NB4 (cell line): Measurements from ENCODE around the gene TACC2.
A peak's percentile ranks its signal among the peaks of the same experiment; 100 is the strongest.

ENCODE experiments used
- DNase-seq: peaks from one replicate; pipeline ENCODE4 v3.0.0; 2010; ENCODE audit warnings: low read depth
- H3K4me3 ChIP-seq: one replicate; pipeline ENCODE4 v1.5.1; 2011; ENCODE audit warnings: mild to moderate bottlenecking, low read depth, low read length, moderate library complexity
- MYC ChIP-seq: IDR thresholded peaks from 2 replicates; pipeline ENCODE4 v1.6.1; 2011; ENCODE audit warnings: low read depth, low read length
- POLR2A ChIP-seq: IDR thresholded peaks from 2 replicates; pipeline ENCODE4 v1.6.1; 2011; ENCODE audit warnings: mild to moderate bottlenecking; ENCODE audit not compliant: insufficient read length; ENCODE audit errors: extremely low read depth
- TF ChIP-seq, protein P1 (sequence below): IDR thresholded peaks from one replicate; pipeline ENCODE4 v1.5.1; 2012; ENCODE audit warnings: low read depth, low read length
- TF ChIP-seq, protein P2 (sequence below): IDR thresholded peaks from 2 replicates; pipeline ENCODE4 v1.6.1; 2011; ENCODE audit warnings: low read depth, low read length

Gene TACC2

DNA sequence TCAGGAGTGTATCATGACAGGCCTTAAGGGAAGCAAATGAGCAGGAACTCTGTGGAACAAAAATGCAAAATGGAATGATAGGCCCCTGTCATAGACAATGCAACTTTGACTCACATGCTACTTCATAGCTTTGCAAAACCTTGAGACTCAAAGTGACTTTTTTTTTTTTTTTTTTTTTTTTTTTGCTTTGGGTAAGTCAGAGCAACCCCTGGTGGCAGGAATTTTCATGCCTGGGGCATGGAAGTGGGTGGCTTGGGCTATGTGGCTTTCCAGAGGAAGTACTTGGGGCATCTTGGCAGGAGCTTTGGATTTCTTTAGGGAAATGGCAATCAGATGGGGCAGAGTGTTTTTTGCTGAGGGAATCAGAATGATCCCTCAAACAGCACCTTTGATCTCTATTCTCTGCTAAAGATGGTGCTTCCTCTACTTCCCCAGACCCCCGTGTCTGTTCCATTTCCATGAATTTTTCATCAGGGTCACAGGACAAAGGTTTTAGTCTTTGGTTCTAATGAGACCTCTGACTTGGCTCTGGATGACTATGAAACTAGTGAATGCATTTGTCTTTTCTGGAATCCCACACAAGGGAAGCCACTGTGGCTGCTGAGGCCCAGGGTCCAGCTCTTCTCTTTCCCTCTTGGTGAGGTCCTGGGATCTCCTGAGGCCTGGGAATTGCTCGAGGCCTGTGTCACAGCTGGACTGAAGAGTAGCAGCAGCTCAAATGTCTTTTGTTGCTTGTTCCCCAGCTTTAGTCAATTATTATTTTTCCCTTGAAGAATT lies 62.8 kb downstream of the TACC2 start:
- no peak overlapping the region for H3K4me3 ChIP-seq
- TF ChIP-seq, protein P1, sequence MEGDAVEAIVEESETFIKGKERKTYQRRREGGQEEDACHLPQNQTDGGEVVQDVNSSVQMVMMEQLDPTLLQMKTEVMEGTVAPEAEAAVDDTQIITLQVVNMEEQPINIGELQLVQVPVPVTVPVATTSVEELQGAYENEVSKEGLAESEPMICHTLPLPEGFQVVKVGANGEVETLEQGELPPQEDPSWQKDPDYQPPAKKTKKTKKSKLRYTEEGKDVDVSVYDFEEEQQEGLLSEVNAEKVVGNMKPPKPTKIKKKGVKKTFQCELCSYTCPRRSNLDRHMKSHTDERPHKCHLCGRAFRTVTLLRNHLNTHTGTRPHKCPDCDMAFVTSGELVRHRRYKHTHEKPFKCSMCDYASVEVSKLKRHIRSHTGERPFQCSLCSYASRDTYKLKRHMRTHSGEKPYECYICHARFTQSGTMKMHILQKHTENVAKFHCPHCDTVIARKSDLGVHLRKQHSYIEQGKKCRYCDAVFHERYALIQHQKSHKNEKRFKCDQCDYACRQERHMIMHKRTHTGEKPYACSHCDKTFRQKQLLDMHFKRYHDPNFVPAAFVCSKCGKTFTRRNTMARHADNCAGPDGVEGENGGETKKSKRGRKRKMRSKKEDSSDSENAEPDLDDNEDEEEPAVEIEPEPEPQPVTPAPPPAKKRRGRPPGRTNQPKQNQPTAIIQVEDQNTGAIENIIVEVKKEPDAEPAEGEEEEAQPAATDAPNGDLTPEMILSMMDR: peak; percentile 37
- no peak for TF ChIP-seq POLR2A
- DNase-seq: peak; percentile 39

DNA sequence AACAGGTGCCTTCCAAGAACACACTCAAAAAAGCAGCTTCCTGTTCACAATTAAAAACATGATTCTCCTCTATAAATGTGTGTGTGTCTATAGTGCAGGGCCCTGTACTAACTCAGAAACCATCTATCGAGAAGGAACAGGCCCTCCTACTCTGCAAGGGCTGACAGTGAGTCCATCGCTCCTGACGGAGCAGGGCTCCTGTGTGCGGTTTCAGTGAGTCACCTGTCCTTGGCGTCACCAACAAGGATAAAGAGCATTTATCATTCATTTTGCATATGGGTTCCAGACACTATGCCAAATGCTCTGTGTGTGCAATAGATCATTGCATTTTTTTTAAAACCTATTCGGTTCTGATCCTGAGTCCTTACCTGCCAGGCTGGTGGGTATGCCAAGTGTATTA lies 63.7 kb downstream of the TACC2 start:
- H3K4me3 ChIP-seq: no peak overlapping the region
- DNase-seq: no peak
- TF ChIP-seq, protein P1: no peak
- TF ChIP-seq POLR2A: no peak
- TF ChIP-seq, protein P2, sequence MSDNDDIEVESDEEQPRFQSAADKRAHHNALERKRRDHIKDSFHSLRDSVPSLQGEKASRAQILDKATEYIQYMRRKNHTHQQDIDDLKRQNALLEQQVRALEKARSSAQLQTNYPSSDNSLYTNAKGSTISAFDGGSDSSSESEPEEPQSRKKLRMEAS: no peak
- no peak for TF ChIP-seq MYC

DNA sequence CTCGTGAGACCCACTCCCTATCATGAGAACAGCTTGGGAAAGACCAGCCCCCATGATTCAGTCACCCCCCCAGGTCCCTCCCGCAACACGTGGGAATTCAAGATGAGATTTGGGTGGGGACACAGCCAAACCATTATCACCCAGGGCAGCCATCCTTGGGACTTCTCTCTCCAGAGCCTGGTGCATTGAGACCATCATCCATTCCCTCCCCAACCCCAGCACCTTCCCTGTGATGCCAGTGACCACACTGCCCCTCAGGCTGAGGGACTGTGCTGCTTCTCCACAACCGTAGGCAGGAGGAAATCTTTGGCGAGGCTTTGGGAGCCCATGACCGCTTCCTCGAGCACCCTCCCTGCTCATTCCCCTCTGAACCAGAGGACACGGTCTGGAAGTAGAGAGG lies 64.4 kb downstream of the TACC2 start:
- TF ChIP-seq, protein P2: no peak
- no peak for TF ChIP-seq MYC
- no peak for TF ChIP-seq POLR2A
- TF ChIP-seq, protein P1: no peak
- DNase-seq: no peak
- H3K4me3 ChIP-seq: no peak overlapping the region

DNA sequence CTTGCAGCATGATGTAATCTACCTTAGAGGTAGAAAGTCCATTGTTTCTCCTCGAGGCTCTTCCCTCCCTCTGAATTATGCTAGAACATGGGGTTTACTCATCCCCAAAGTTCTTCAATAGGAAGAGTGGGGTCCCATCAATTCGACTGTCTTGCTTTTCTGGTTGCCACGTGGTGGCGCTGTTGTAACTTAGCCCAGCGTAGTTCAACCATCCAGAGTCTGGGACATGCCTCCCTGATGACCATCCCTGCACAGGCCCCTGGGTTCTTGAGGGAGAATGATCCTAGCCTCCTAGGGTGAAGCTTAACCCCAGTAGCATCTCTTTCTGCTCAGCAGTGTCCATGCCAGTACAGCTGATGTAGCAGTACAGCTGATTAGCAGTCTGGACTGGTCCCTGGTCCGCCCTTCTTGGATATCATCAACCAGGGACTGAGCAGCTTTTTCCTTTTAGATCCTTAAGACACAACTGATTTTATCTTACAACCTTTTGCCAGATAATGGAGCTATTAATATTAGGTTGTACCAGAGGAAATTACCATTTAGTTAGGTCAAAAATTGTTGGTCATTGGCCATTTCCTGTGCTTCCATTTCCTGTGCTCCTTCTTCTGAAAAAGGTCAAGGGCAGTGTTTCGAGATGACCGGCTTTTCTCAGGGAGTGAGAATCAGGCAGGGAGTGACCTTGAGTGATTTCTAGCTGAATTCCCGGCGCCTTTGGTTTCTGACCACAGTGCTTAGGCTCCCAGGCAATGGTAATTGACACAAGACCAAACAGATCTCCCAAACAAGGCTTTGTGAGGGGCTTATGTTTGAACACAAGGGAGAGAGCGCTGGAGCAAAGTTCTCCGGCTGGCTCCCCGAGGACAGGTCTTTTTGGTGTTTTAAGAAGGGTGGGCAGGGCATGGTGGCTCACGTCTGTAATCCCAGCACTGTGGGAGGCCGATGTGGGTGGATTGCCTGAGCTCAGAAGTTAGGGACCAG lies 65.4 kb downstream of the TACC2 start:
- peak; percentile 75 for DNase-seq
- TF ChIP-seq, protein P1: peak; percentile 81
- no peak for TF ChIP-seq MYC
- TF ChIP-seq, protein P2: peak; percentile 94
- TF ChIP-seq POLR2A: no peak
- no peak overlapping the region for H3K4me3 ChIP-seq

DNA sequence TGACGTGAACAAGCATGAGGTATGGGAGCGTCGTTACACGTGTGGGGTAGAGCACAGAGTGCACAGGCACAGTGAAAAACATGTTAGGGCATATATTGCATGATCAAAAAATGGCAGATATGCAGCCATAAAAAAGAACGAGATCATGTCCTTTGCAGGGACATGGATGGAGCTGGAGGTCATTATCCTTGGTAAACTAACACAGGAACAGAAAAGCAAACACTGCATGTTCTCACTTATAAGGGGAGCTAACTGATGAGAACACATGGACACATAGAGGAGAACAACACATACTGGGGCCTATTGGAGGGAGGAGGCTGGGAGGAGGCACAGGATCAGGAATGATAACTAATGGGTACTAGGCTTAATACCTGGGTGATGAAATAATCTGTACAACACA lies 66.3 kb downstream of the TACC2 start:
- no peak overlapping the region for H3K4me3 ChIP-seq
- TF ChIP-seq POLR2A (no peak), MYC (no peak)
- TF ChIP-seq, protein P1: no peak
- TF ChIP-seq, protein P2: no peak
- DNase-seq: no peak
